H1 (cell line): Measurements from ENCODE around the gene CRTC1. TPM values are rescaled to one million over a fixed set of nuclear protein-coding genes. Genes with fewer than 3 reads are reported as not detected.

Experiments
- CTCF ChIA-PET: fragments of 300-600 bp; sonication (Branson Sonifier 250); formaldehyde crosslinking; loops from one replicate; lab custom pipeline; 2021; ENCODE audit not compliant: partially characterized antibody; lab: Charles Lee
- POLR2A ChIA-PET: fragments of 300-600 bp; sonication (Branson Sonifier 250); formaldehyde crosslinking; loops from one replicate; lab custom pipeline; 2021; ENCODE audit warnings: inconsistent platforms; ENCODE audit not compliant: partially characterized antibody; lab: Charles Lee
- DNase-seq, 2 experiments: peaks; one replicate each; pipeline versions ENCODE4 v3.0.0 to v3.0.0-alpha.2; 2010 to 2022; ENCODE audit warnings: low spot score in 2 of 2, low read depth in 1 of 2, mixed read lengths in 1 of 2
- FAIRE-seq: peaks from 2 replicates; lab custom pipeline; 2011; peaks lifted over from hg19 to GRCh38; lab: Jason Lieb, UNC
- H2AFZ ChIP-seq: 2 replicates; pipeline ENCODE4 v1.8.1; 2012; ENCODE audit warnings: low read length, inconsistent platforms
- H2AK5ac ChIP-seq: 2 replicates; pipeline ENCODE4 v1.6.1; 2013; ENCODE audit warnings: low read depth, low read length
- H2BK120ac ChIP-seq: replicated peaks from 2 replicates; pipeline ENCODE3; 2013; ENCODE audit warnings: low read depth, low read length, inconsistent platforms
- H2BK12ac ChIP-seq: 2 replicates; pipeline ENCODE4 v1.6.1; 2013; ENCODE audit warnings: low read depth, low read length
- H2BK15ac ChIP-seq: 2 replicates; pipeline ENCODE4 v1.6.1; 2013; ENCODE audit warnings: low read length
- H2BK20ac ChIP-seq: 2 replicates; pipeline ENCODE4 v1.6.1; 2013; ENCODE audit warnings: low read length
- H2BK5ac ChIP-seq: 2 replicates; pipeline ENCODE4 v1.6.1; 2013; ENCODE audit warnings: low read depth, low read length
- H3K14ac ChIP-seq: 2 replicates; pipeline ENCODE4 v1.6.1; 2013; ENCODE audit warnings: inconsistent platforms; ENCODE audit not compliant: insufficient read length
- H3K18ac ChIP-seq: 2 replicates; pipeline ENCODE4 v1.6.1; 2013; ENCODE audit warnings: low read length; ENCODE audit errors: extremely low read depth
- H3K23ac ChIP-seq: 2 replicates; pipeline ENCODE4 v1.6.1; 2013; ENCODE audit warnings: inconsistent platforms; ENCODE audit not compliant: insufficient read length
- H3K23me2 ChIP-seq: 2 replicates; pipeline ENCODE4 v1.6.1; 2013; ENCODE audit warnings: low read depth, low read length
- H3K27ac ChIP-seq: 2 replicates; pipeline ENCODE4 v1.6.1; 2011; ENCODE audit warnings: low read depth, low read length, inconsistent platforms
- H3K27me3 ChIP-seq, 4 experiments: replicated peaks in 1 of 4; 1 replicate in 1 of 4; 2 replicates in 3 of 4; pipeline versions ENCODE4 v1.6.1 to v1.8.1; 2011 to 2013; ENCODE audit warnings: low read length in 3 of 4, mild to moderate bottlenecking in 3 of 4, inconsistent platforms in 2 of 4, mixed read lengths in 2 of 4, moderate library complexity in 1 of 4; ENCODE audit not compliant: control insufficient read depth in 3 of 4, insufficient read depth in 3 of 4; ENCODE audit errors: extremely low read depth in 1 of 4
- H3K36me3 ChIP-seq, 4 experiments: 2 replicates each; pipeline versions ENCODE4 v1.6.1 to v1.8.1; 2011 to 2013; ENCODE audit warnings: mild to moderate bottlenecking in 4 of 4, low read length in 3 of 4, moderate library complexity in 2 of 4, control low read depth in 1 of 4, inconsistent platforms in 1 of 4; ENCODE audit not compliant: insufficient read depth in 4 of 4, control insufficient read depth in 2 of 4
- H3K4ac ChIP-seq: replicated peaks from 2 replicates; pipeline ENCODE3; 2013; ENCODE audit warnings: low read length, low read depth, mixed read lengths, inconsistent platforms; ENCODE audit not compliant: insufficient read length
- H3K4me1 ChIP-seq, 4 experiments: replicated peaks in 1 of 4; 1 replicate in 1 of 4; 2 replicates in 3 of 4; pipeline versions ENCODE4 v1.6.1 to v1.8.1; 2011 to 2013; ENCODE audit warnings: low read length in 3 of 4, inconsistent platforms in 2 of 4, mixed read lengths in 1 of 4; ENCODE audit not compliant: insufficient read depth in 4 of 4, control insufficient read depth in 3 of 4
- H3K4me2 ChIP-seq, 2 experiments: 2 replicates each; pipeline versions ENCODE4 v1.6.1 to v1.8.1; 2011 to 2013; ENCODE audit warnings: low read depth in 2 of 2, low read length in 2 of 2, control low read depth in 1 of 2, inconsistent platforms in 1 of 2, mild to moderate bottlenecking in 1 of 2; ENCODE audit not compliant: insufficient read depth in 1 of 2
- H3K4me3 ChIP-seq, 4 experiments: fragments of 200-600, 300-600 bp in 1 of 4; sonication (generic), shearing (Covaris generic), sonication (Bioruptor Twin) in 1 of 4; 2 replicates each; pipeline versions ENCODE4 v1.5.1 to v1.8.1; 2011 to 2016; ENCODE audit warnings: low read length in 4 of 4, low read depth in 3 of 4, control low read depth in 2 of 4, inconsistent platforms in 2 of 4, mild to moderate bottlenecking in 2 of 4, mixed read lengths in 1 of 4, moderate library complexity in 1 of 4; ENCODE audit not compliant: insufficient read depth in 2 of 4; ENCODE audit errors: extremely low read depth in 1 of 4
- H3K56ac ChIP-seq: replicated peaks from 2 replicates; pipeline ENCODE3; 2013; ENCODE audit warnings: low read depth, mild to moderate bottlenecking, mixed read lengths, low read length, inconsistent platforms; ENCODE audit not compliant: insufficient read length
- H3K79me1 ChIP-seq: 2 replicates; pipeline ENCODE4 v1.6.1; 2013; ENCODE audit warnings: low read depth, low read length, control low read depth
- H3K79me2 ChIP-seq, 2 experiments: 2 replicates each; pipeline versions ENCODE4 v1.6.1 to v1.8.1; 2012 to 2013; ENCODE audit warnings: low read length in 2 of 2, mild to moderate bottlenecking in 2 of 2, inconsistent platforms in 1 of 2; ENCODE audit not compliant: insufficient read depth in 2 of 2, control insufficient read depth in 1 of 2
- H3K9ac ChIP-seq, 4 experiments: replicated peaks in 1 of 4; 1 replicate in 1 of 4; 2 replicates in 3 of 4; pipeline versions ENCODE4 v1.6.1 to v1.8.1; 2011 to 2013; ENCODE audit warnings: low read depth in 3 of 4, low read length in 3 of 4, control low read depth in 2 of 4, mild to moderate bottlenecking in 2 of 4, moderate library complexity in 2 of 4, inconsistent platforms in 1 of 4; ENCODE audit errors: extremely low read depth in 1 of 4
- H3K9me3 ChIP-seq, 2 experiments: 2 replicates each; pipeline versions ENCODE4 v1.6.1 to v1.8.1; 2012 to 2013; ENCODE audit warnings: mild to moderate bottlenecking in 2 of 2, moderate library complexity in 2 of 2, control low read depth in 1 of 2, inconsistent platforms in 1 of 2, low read depth in 1 of 2, low read length in 1 of 2, mixed read lengths in 1 of 2; ENCODE audit not compliant: insufficient read depth in 2 of 2
- H4K20me1 ChIP-seq, 2 experiments: replicated peaks in 1 of 2; 2 replicates each; pipeline versions ENCODE3 to v1.8.1; 2011 to 2013; ENCODE audit warnings: inconsistent platforms in 2 of 2, low read length in 2 of 2, mild to moderate bottlenecking in 1 of 2; ENCODE audit not compliant: insufficient read depth in 2 of 2, control insufficient read depth in 1 of 2
- H4K5ac ChIP-seq: 2 replicates; pipeline ENCODE4 v1.6.1; 2013; ENCODE audit warnings: low read length, low read depth, mixed read lengths, inconsistent platforms; ENCODE audit not compliant: insufficient read length
- H4K8ac ChIP-seq: 2 replicates; pipeline ENCODE4 v1.8.0; 2013; ENCODE audit warnings: mild to moderate bottlenecking, moderate library complexity, low read length, inconsistent platforms; ENCODE audit not compliant: insufficient read depth; ENCODE audit errors: extremely low read depth
- H4K91ac ChIP-seq: replicated peaks from 2 replicates; pipeline ENCODE3; 2013; ENCODE audit warnings: low read length, mixed read lengths, inconsistent platforms; ENCODE audit not compliant: insufficient read length
- BCL11A ChIP-seq, 2 experiments: IDR thresholded peaks; one replicate each; pipeline ENCODE4 v1.6.1; 2011; ENCODE audit warnings: low read depth in 2 of 2, low read length in 2 of 2, mild to moderate bottlenecking in 2 of 2
- CBX8 ChIP-seq: fragments of 300-800, 300-1000 bp; sonication (generic); IDR thresholded peaks from 2 replicates; pipeline ENCODE4 v1.7.1; 2016; ENCODE audit warnings: low read depth, low read length, borderline replicate concordance
- CEBPB ChIP-seq: IDR thresholded peaks from 2 replicates; pipeline ENCODE4 v1.6.1; 2012; ENCODE audit warnings: low read depth, low read length
- CREB1 ChIP-seq: IDR thresholded peaks from 2 replicates; pipeline ENCODE4 v1.6.1; 2012; ENCODE audit warnings: inconsistent platforms
- E2F6 ChIP-seq: IDR thresholded peaks from 2 replicates; pipeline ENCODE4 v1.6.1; 2012; ENCODE audit warnings: inconsistent platforms
- FOSL1 ChIP-seq: IDR thresholded peaks from 2 replicates; pipeline ENCODE4 v1.6.1; 2011; ENCODE audit warnings: mild to moderate bottlenecking, low read depth, low read length, moderate library complexity; ENCODE audit not compliant: insufficient read depth
- KDM1A ChIP-seq: fragments of 200-600, 300-600 bp; sonication (generic); IDR thresholded peaks from 2 replicates; pipeline ENCODE4 v1.7.1; 2016; ENCODE audit warnings: mild to moderate bottlenecking, low read length, borderline replicate concordance
- MAFK ChIP-seq: IDR thresholded peaks from 2 replicates; pipeline ENCODE4 v1.6.1; 2012; ENCODE audit warnings: low read depth, mild to moderate bottlenecking, improper control_type of control experiment, low read length
- PHF8 ChIP-seq: fragments of 200-600 bp; sonication (generic); conservative IDR thresholded peaks from 2 replicates; pipeline ENCODE4 v1.7.1; 2012; ENCODE audit warnings: low read depth, mild to moderate bottlenecking, inconsistent platforms, low read length, moderate library complexity
- POLR2AphosphoS5 ChIP-seq: IDR thresholded peaks from 2 replicates; pipeline ENCODE4 v1.6.1; 2011; ENCODE audit warnings: low read depth, low read length
- POU5F1 ChIP-seq: IDR thresholded peaks from 2 replicates; pipeline ENCODE4 v1.6.1; 2011; ENCODE audit warnings: low read depth, mild to moderate bottlenecking, low read length, moderate library complexity
- SIRT6 ChIP-seq: IDR thresholded peaks from one replicate; pipeline ENCODE4 v1.7.1; 2012; ENCODE audit warnings: low read length, inconsistent platforms
- YY1 ChIP-seq: IDR thresholded peaks from 2 replicates; pipeline ENCODE4 v1.6.1; 2011; ENCODE audit warnings: low read depth, mild to moderate bottlenecking, low read length
- WGBS, 2 experiments: shearing (Covaris generic) in 1 of 2; methylation state at CpG; one replicate each; pipeline versions ENCODE4 v1.1.6 to v1.1.7; 2013 to 2015; ENCODE audit warnings: low lambda C conversion rate in 2 of 2, mixed read lengths in 2 of 2, inconsistent platforms in 1 of 2, low coverage in 1 of 2, missing lambda C conversion rate in 1 of 2; ENCODE audit not compliant: insufficient replicate concordance in 2 of 2, insufficient coverage in 1 of 2, insufficient read length in 1 of 2; ENCODE audit errors: extremely low coverage in 1 of 2, missing lambda C conversion rate in 1 of 2; 5-methylcytosine and 5-hydroxymethylcytosine counted together
- polyA plus RNA-seq, 7 experiments: library from polyadenylated mRNA; depleted of rRNA in 3 of 7; stranded (reverse) in 5 of 7; unstranded in 2 of 7; fragments of >200 nt in 5 of 7; fragments of 200-250 nt in 2 of 7; gene quantifications; 1 replicate in 5 of 7; 2 replicates in 1 of 7; 4 replicates in 1 of 7; pipeline versions ENCODE4 v1.2.1 to v1.2.3, GENCODE V29; 2011 to 2013; ENCODE audit warnings: missing spikeins in 2 of 7, mixed read lengths in 2 of 7
- total RNA-seq: library from RNA; stranded (reverse); fragmentation: NEBNext Ultra II Directional; extraction: Animal tissue kit (Norgen Biotek cat#: 25700); gene quantifications from 2 replicates; pipeline ENCODE4 v1.2.1, GENCODE V29; 2021

Gene CRTC1
- total and polyA plus RNA-seq, 2 of the 8 experiments (the other 6 are each of a cell fraction or from before 2014, with no cell fraction given): 2.9 to 8.5 TPM

DNA sequence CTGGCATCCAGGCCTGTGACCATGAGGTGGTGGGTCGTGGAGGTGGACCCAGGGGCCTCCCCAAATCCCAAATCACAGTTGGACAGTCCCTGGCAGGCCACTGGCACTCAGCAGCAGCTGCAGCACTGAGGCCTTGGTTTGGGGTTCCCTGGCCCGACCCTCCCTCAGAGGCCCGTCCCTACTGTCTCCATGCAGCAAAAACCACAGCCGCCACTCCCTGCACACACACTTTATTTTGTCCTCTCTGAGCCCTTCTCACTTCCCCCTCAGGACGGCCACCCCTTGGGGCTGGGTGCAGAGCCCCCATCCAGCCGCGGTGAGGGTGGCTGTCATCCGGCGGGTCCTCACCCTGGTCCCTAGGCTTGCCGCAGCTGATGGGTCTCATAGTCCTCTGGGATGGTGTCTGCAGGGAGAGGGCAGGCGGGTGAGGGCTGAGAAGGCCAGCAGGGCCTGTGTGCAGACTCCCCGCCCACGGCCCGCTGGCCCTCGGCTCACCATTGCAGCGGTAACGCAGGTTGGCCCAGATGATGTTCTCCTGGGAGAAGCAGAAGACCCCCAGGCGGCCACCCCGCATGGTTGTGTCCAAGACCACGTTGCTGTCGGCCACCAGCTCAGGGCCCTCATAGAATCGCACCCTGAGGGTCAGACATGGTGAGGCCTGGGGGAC, 99.2 kb downstream of the CRTC1 start:
- H2BK12ac ChIP-seq: no peak overlapping the region
- peaks cover 9 to 31% of the 10 kb centered on the region in 2 experiments for H4K20me1 ChIP-seq
- no peak overlapping the region for H3K23ac ChIP-seq
- H3K4ac ChIP-seq: no peak overlapping the region
- no peak overlapping the region for H3K18ac ChIP-seq
- no peak overlapping the region for H3K9ac ChIP-seq
- H3K14ac ChIP-seq: no peak overlapping the region
- no peak overlapping the region for H2AK5ac ChIP-seq
- peaks cover 42 to 97% (median 92%) of the 10 kb centered on the region in 4 experiments for H3K27me3 ChIP-seq
- H2BK15ac ChIP-seq: no peak overlapping the region
- no peak overlapping the region for H3K56ac ChIP-seq
- no peak overlapping the region for H3K27ac ChIP-seq
- H3K36me3 ChIP-seq: no peaks in the 10 kb centered on the region
- FAIRE-seq (no peak), DNase-seq (no peak)
- H3K4me1 ChIP-seq: peaks cover 3 to 13% (median 9%) of the 10 kb centered on the region in 4 experiments
- peaks cover 5% of the 10 kb centered on the region; the same call in 1 of the 2 replicates for H3K23me2 ChIP-seq
- 86% methylated on average over 18 of the region's 22 CpGs; no CpG with 5 or more reads in 1 of the 2 experiments for WGBS, 2 experiments
- peak overlapping the region; percentile 21; the same call in 1 of the 2 replicates for H4K8ac ChIP-seq
- H3K4me3 ChIP-seq: no peak overlapping the region
- no peak overlapping the region for H4K5ac ChIP-seq
- ChIA-PET POLR2A (interaction anchor here (1.0 to 1.7 kb wide), 4 partner anchors 9 to 145 kb away, joined by 3 to 5 read pairs (median 3); no protein-coding TSS in a partner anchor), CTCF (interaction anchor here (0.9 to 3.4 kb wide), 4 partner anchors 10 to 56 kb away, joined by 4 to 15 read pairs (median 5); no protein-coding TSS in a partner anchor)
- H3K79me2 ChIP-seq: no peaks in the 10 kb centered on the region
- H2BK120ac ChIP-seq: no peak overlapping the region
- no peak overlapping the region for H2AFZ ChIP-seq
- H2BK20ac ChIP-seq: no peak overlapping the region
- H3K9me3 ChIP-seq: no peaks in the 10 kb centered on the region
- no peak overlapping the region for H3K4me2 ChIP-seq
- no peak overlapping the region for H4K91ac ChIP-seq
- H2BK5ac ChIP-seq: no peak overlapping the region
- no peaks in the 10 kb centered on the region for H3K79me1 ChIP-seq
- TF ChIP-seq SIRT6 (no peak), MAFK (no peak), KDM1A (no peak), CEBPB (no peak), POU5F1 (no peak), YY1 (no peak), CBX8 (no peak), POLR2AphosphoS5 (no peak), E2F6 (no peak), FOSL1 (no peak), PHF8 (no peak), CREB1 (no peak), BCL11A (IDR thresholded peaks at IDR 0.05; ENCODE audit: low read depth in 2 of 2, low read length in 2 of 2) (no peak)
